Gastroesophageal sphincter (tissue), 3 donors: ENCODE results near the gene POFUT2.

ENCODE experiments used
- POLR2AphosphoS5 ChIP-seq: sonication (generic); formaldehyde crosslinking; IDR thresholded peaks from one replicate; pipeline ENCODE4 v1.6.1; 2017; ENCODE audit warnings: antibody characterized with exemption
- TF ChIP-seq, protein P1 (sequence below), 4 experiments: fragments of 200-600 bp in 2 of 4; fragments of 450-650 bp in 2 of 4; sonication (generic) in 1 of 4; IDR thresholded peaks; one replicate each; pipeline ENCODE4 v1.5.1; 2017 to 2019; ENCODE audit warnings: antibody characterized with exemption in 4 of 4, mild to moderate bottlenecking in 2 of 4, moderate library complexity in 2 of 4

DNA sequence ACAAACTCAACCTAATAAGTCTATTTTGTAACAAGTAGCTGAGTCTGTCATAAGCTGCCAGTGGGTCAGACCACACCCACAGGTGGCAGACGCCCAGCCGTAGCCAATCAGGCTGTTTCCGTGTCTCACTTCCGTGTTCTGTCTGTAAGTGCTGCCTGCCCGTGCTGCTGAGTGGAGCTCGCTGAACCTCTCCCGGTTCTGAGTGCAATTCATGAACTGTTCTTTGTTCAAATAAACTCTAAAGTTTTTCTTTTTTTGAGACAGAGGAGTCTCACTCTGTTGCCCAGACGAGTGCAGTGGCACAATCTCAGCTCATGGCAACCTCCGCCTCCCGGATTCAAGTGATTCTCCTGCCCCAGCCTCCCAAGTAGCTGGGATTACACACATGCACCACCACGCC, 25.1 kb downstream of the POFUT2 start:
- TF ChIP-seq, protein P1, sequence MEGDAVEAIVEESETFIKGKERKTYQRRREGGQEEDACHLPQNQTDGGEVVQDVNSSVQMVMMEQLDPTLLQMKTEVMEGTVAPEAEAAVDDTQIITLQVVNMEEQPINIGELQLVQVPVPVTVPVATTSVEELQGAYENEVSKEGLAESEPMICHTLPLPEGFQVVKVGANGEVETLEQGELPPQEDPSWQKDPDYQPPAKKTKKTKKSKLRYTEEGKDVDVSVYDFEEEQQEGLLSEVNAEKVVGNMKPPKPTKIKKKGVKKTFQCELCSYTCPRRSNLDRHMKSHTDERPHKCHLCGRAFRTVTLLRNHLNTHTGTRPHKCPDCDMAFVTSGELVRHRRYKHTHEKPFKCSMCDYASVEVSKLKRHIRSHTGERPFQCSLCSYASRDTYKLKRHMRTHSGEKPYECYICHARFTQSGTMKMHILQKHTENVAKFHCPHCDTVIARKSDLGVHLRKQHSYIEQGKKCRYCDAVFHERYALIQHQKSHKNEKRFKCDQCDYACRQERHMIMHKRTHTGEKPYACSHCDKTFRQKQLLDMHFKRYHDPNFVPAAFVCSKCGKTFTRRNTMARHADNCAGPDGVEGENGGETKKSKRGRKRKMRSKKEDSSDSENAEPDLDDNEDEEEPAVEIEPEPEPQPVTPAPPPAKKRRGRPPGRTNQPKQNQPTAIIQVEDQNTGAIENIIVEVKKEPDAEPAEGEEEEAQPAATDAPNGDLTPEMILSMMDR (IDR thresholded peaks at IDR 0.05) = no peak
- TF ChIP-seq POLR2AphosphoS5 = no peak
